ENCODE data around the gene MYO5A. TPM values are rescaled to one million over a fixed set of nuclear protein-coding genes. Genes with fewer than 3 reads are reported as not detected.

The MYO5A gene
- total RNA-seq, 1 experiment from 2014 or later: 61.1 TPM

- no peaks in the 10 kb centered on the region for H3K27me3 ChIP-seq (ENCODE audit: control insufficient read depth, insufficient read depth, low read length)
- DNase-seq (ENCODE audit: low read depth, low spot score) (no peak), ATAC-seq (no peak)
- ChIA-PET POLR2A (interaction anchor here (0.6 kb wide), 1 partner anchor 42 kb away, joined by 18 read pairs; no protein-coding TSS in a partner anchor), CTCF (no interaction called here)
- no peaks in the 10 kb centered on the region for H3K9me3 ChIP-seq (ENCODE audit: control insufficient read depth, insufficient read depth, low read depth, low read length)
- H3K4me1 ChIP-seq (ENCODE audit: control insufficient read depth, insufficient read depth, low read length): peaks cover 2% of the 10 kb centered on the region; the same call in 1 of the 2 replicates
- no TSS peak for BruUV-seq (replicated peaks)
- no peak overlapping the region for H3K4me3 ChIP-seq (ENCODE audit: low read depth in 2 of 2, low read length in 2 of 2)
- TF ChIP-seq POLR2AphosphoS5 (IDR thresholded peaks at IDR 0.05; ENCODE audit: low read depth, low read length) (no peak), SIN3A (IDR thresholded peaks at IDR 0.05; ENCODE audit: borderline replicate concordance, insufficient read depth, low read depth, low read length) (no peak), TCF7L2 (IDR thresholded peaks at IDR 0.05; ENCODE audit: low read depth, low read length) (no peak)
- TF ChIP-seq, protein P1, sequence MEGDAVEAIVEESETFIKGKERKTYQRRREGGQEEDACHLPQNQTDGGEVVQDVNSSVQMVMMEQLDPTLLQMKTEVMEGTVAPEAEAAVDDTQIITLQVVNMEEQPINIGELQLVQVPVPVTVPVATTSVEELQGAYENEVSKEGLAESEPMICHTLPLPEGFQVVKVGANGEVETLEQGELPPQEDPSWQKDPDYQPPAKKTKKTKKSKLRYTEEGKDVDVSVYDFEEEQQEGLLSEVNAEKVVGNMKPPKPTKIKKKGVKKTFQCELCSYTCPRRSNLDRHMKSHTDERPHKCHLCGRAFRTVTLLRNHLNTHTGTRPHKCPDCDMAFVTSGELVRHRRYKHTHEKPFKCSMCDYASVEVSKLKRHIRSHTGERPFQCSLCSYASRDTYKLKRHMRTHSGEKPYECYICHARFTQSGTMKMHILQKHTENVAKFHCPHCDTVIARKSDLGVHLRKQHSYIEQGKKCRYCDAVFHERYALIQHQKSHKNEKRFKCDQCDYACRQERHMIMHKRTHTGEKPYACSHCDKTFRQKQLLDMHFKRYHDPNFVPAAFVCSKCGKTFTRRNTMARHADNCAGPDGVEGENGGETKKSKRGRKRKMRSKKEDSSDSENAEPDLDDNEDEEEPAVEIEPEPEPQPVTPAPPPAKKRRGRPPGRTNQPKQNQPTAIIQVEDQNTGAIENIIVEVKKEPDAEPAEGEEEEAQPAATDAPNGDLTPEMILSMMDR (IDR thresholded peaks at IDR 0.05): no peak
- TF ChIP-seq, protein P2, sequence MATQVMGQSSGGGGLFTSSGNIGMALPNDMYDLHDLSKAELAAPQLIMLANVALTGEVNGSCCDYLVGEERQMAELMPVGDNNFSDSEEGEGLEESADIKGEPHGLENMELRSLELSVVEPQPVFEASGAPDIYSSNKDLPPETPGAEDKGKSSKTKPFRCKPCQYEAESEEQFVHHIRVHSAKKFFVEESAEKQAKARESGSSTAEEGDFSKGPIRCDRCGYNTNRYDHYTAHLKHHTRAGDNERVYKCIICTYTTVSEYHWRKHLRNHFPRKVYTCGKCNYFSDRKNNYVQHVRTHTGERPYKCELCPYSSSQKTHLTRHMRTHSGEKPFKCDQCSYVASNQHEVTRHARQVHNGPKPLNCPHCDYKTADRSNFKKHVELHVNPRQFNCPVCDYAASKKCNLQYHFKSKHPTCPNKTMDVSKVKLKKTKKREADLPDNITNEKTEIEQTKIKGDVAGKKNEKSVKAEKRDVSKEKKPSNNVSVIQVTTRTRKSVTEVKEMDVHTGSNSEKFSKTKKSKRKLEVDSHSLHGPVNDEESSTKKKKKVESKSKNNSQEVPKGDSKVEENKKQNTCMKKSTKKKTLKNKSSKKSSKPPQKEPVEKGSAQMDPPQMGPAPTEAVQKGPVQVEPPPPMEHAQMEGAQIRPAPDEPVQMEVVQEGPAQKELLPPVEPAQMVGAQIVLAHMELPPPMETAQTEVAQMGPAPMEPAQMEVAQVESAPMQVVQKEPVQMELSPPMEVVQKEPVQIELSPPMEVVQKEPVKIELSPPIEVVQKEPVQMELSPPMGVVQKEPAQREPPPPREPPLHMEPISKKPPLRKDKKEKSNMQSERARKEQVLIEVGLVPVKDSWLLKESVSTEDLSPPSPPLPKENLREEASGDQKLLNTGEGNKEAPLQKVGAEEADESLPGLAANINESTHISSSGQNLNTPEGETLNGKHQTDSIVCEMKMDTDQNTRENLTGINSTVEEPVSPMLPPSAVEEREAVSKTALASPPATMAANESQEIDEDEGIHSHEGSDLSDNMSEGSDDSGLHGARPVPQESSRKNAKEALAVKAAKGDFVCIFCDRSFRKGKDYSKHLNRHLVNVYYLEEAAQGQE (IDR thresholded peaks at IDR 0.05; ENCODE audit: insufficient read depth in 1 of 2, low read depth in 2 of 2, low read length in 1 of 2): no peak
- in situ Hi-C loops (cut with HindIII; ENCODE audit: low pct_unique_long_range_greater_than_20kb, low sequenced_read_pairs): no loop called here
- H3K27ac ChIP-seq (ENCODE audit: low read length): no peak overlapping the region
- intact Hi-C loops (cut with micrococcal nuclease; ENCODE audit: unreplicated experiment): no loop called here
- no peaks in the 10 kb centered on the region for H3K36me3 ChIP-seq (ENCODE audit: control insufficient read depth, insufficient read depth, low read length)
Observed at GRCh38 chr15:52464478-52464877, 64.2 kb downstream of the MYO5A start.

DNA sequence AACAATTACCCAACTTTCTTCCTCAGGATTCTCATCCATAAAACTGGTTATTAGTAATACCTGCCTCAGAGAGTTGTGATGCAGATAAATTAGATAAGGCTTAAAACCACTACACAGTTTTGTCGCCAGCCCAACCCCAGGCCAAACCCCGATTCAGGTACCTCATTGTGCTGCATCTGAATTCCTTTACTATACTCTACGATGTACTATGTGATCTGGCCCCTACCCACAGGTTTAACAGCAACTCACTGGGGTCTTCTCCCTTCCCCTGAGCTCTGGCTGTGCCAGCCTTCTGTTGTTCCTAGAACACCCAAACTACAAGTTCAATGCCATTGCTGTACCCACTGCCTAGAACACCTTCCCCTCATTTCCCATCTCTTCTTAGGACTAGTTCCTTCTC is 64.6 kb downstream of the MYO5A start:
- ATAC-seq (no peak; the same call in 1 of the 2 replicates), DNase-seq (ENCODE audit: low read depth, low spot score) (no peak)
- Histone ChIP-seq H3K9me3 (ENCODE audit: control insufficient read depth, insufficient read depth, low read depth, low read length) (no peaks in the 10 kb centered on the region), H3K27ac (ENCODE audit: low read length) (no peak overlapping the region), H3K4me3 (ENCODE audit: low read depth in 2 of 2, low read length in 2 of 2) (no peak overlapping the region), H3K27me3 (ENCODE audit: control insufficient read depth, insufficient read depth, low read length) (no peaks in the 10 kb centered on the region), H3K36me3 (ENCODE audit: control insufficient read depth, insufficient read depth, low read length) (no peaks in the 10 kb centered on the region), H3K4me1 (ENCODE audit: control insufficient read depth, insufficient read depth, low read length) (peaks cover 2% of the 10 kb centered on the region; the same call in 1 of the 2 replicates)
- CTCF ChIA-PET: no interaction called here
- BruUV-seq (replicated peaks): no TSS peak
- in situ Hi-C loops (cut with HindIII; ENCODE audit: low pct_unique_long_range_greater_than_20kb, low sequenced_read_pairs): no loop called here
- no peak for TF ChIP-seq TCF7L2 (IDR thresholded peaks at IDR 0.05; ENCODE audit: low read depth, low read length)
- TF ChIP-seq, protein P2 (IDR thresholded peaks at IDR 0.05; ENCODE audit: insufficient read depth in 1 of 2, low read depth in 2 of 2, low read length in 1 of 2): no peak
- TF ChIP-seq POLR2AphosphoS5 (IDR thresholded peaks at IDR 0.05; ENCODE audit: low read depth, low read length): no peak
- TF ChIP-seq SIN3A (IDR thresholded peaks at IDR 0.05; ENCODE audit: borderline replicate concordance, insufficient read depth, low read depth, low read length): no peak
- TF ChIP-seq, protein P1 (IDR thresholded peaks at IDR 0.05): no peak
- intact Hi-C loops (cut with micrococcal nuclease; ENCODE audit: unreplicated experiment): no loop called here
- POLR2A ChIA-PET: no interaction called here
